ENCODE data around the gene PLXNB1.

- TF ChIP-seq CTCF (conservative IDR thresholded peaks at IDR 0.05): no peak
- TF ChIP-seq EZH2 (IDR thresholded peaks at IDR 0.05; ENCODE audit: low read depth): no peak
These were observed 27.0 kb downstream of the PLXNB1 start for GRCh38 chr3:48402907-48403306.

Data from PC-9 (cell line).